HG03469 (cell line): ENCODE data around the gene KIF16B.
"Not testable (repeated sequence)": the region's sequence is repeated elsewhere in the genome, so short reads cannot be mapped to it uniquely, and the experiment has no call there.

Source experiments
- ATAC-seq: cut with Tn5 transposase; IDR thresholded peaks from one replicate; pipeline ENCODE4 v1.9.1; 2021; ENCODE audit warnings: mild to moderate bottlenecking, moderate library complexity, moderate number of reproducible peaks; ENCODE audit not compliant: unreplicated experiment

Gene KIF16B

GRCh38 chr20:16267526-16267925 is 305.7 kb downstream of the KIF16B start:
- no peak for ATAC-seq

DNA sequence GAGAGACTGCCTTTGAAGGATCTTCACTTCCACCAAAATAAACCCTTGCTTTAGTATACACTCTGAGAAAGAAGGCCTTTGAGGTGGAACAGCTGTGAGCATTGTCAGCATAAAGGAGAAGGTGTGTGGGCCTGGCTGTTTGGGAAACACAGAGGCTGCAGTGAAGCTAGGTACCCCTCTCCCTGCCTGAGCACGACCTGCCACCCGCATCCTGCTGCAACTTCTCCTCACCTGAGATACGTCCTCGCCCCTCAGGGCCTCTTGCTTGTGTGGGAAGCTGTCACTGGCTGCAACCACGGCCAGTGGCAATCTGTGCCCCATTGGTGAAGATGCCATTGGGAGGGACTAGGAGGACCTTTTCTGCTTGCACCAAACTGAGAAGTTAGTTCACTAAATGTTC is 307.9 kb downstream of the KIF16B start:
- ATAC-seq, result no peak

DNA sequence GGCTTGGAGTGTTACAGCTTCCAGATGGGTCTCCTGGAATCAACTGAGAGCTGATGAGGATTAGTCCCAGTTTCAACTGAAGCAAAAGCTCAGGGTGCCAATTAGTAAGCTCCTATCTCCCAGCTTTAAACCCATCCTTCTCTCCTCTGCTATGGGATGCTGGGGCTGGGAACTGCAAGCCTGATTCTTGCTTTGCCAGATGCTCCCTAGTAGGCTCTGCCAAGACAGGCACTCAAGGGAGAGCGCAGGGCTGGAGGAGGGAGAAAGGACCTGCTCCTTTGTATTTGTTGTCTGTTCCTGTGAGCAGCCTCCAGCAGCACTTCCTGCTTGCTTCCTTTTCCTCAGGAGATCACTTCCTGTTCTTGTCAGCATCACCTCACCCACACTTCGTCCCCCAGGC is 309.7 kb downstream of the KIF16B start:
- no peak for ATAC-seq

GRCh38 chr20:16262594-16262993 is 310.7 kb downstream of the KIF16B start:
- no peak for ATAC-seq

GRCh38 chr20:16261733-16262273 is 311.4 kb downstream of the KIF16B start:
- ATAC-seq, result no peak

DNA sequence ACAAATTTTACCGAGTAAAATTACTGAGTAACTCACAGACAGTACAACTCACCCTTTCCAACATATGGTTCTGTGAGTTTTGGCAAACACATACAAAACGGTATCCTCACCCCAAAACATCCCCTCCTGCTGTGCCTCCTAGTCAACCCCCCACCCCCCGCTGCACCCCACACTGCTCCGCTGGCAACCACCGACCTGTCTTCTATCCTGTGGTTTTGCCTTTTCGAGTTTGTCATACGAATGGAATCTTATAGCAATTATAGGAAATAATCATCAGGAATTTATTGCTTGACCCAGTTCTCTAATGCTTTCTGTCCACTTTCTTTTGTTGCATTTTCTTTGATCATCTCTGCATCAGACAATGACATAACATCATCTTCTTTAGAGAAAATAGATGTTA is 312.3 kb downstream of the KIF16B start:
- ATAC-seq, result no peak

- ATAC-seq, result not testable (repeated sequence)
These were observed 313.1 kb downstream of the KIF16B start for GRCh38 chr20:16260133-16260532.

DNA sequence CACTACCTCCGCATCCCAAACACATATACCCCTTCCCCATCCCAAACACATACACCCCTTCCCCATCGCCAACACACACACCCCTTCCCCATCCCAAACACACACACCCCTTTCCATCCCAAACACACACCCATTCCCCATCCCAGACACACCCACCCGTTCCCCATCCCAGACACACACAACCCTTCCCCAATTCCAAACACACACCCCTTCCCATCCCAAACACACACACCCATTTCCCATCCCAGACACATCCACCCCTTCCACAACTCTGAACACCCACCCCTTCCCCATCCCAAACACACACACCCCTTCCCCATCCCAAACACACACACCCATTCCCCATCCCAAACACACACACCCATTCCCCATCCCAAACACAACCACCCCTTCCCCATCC is 314.5 kb downstream of the KIF16B start:
- ATAC-seq, result no peak

- no peak for ATAC-seq
These were observed 315.3 kb downstream of the KIF16B start for GRCh38 chr20:16257813-16258430.

DNA sequence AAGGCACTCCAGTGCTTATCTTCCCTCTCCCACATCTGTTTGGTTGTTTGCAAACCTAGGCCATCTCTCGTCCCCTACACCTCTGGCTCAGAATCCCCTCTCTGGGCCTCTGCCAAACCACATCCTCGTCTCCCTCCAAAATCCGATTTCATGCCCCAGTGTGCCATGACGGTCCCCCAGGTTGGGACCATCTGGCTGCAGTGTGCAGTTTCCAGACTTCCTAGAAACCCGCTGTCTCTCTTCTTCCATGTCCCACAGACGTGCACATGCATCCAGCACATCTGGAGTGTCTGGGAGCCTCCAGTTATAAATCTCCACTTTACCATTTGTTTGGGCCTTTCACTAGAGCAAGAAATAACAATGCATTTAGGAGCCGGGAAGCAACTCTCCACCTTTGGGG is 316.2 kb downstream of the KIF16B start:
- no peak for ATAC-seq

DNA sequence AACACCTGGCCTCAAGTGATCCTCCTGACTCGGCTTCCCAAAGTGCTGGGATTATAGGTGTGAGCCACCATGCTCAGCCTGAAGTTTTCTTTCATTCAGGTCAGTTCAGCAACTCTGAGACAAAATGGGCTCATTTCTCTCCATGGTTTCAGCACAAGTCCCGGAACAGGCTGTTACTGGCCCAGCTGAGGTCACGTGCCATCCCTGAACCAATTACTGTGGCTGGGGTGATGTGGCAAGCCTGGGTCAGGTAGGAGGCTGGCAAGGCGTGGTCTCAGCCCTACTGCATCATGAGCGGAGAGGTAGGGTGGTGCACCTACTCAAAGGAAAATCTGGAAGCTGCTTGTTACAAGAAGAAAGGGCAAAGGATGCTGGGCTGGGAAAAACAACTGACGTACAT is 326.4 kb downstream of the KIF16B start:
- ATAC-seq, result no peak

DNA sequence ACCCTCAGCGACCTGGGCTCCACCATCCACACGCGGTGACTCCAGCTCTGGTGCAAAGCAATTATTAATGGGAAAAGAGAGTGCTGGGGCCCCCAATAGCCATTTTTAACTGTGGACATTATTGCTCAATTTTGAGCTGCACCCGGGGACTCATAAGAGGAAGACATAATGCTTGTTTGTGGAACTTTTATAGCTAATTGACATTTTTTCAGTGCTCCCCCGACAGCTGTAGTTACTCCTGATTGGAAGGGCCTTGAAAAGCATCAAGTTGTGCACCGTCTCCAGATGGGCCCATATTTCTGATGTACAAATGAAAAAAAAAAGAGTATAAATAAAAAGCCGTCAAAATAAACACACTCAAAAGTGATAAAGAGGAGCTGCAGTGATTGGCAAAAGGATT is 327.0 kb downstream of the KIF16B start:
- no peak for ATAC-seq

DNA sequence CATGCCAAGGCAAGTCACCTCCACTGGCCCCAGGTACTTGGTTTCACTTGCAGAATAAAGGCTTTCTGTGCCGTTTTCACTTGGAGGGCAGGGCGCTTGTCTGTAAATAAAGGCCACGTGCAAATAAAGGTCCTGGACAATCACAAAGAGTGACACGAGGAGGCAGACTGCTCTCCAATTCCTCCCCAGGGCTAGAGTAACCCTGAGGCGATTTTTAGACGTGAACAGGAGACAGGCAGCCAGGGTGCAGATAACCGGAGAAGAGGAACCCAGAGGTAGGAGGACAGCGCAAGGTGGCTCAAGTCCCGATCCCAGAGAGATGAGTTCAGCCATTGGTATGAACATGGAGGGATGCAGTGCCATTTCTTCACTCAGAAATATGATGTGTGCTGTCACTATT is 327.4 kb downstream of the KIF16B start:
- no peak for ATAC-seq

DNA sequence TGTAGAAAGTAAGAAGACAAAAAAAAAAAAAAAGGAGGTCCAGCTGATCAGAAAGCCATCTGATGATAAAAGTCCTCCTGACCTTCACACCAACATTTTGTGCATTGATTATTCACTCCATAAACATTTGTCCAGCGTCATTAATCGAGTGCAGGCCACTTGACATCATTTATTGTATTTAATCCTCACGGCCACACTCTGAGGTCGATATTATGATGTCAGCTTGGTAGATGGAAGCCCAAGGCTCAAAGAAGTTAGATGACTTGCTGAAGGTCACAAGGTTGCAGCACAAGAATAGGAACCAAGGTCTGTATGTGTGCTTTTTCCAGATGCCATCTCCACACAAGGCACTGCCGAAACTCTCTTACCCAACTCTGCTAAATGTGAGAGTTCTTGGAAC is 328.4 kb downstream of the KIF16B start:
- ATAC-seq, result no peak

DNA sequence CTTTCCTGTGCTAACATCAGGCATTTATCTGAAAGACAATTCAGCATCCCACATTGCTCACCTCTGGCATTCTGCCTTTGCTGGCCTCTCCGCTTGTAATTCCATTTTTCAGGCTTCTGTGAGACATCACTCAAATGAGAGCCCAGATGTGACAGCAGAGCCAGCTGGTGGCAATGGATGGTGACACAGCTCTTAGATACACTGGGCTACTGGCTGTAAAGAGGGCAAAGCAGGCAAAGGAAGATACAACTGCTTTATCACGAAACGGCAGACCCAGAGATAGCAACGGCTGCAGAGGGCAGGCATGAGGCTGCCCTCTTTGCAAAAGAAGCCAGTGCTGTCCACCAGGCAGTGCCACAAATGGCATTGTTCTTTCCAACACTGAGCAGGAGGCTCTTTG is 329.8 kb downstream of the KIF16B start:
- ATAC-seq, result no peak

GRCh38 chr20:16241911-16242310 is 331.3 kb downstream of the KIF16B start:
- no peak for ATAC-seq

GRCh38 chr20:16240355-16240754 is 332.9 kb downstream of the KIF16B start:
- no peak for ATAC-seq

DNA sequence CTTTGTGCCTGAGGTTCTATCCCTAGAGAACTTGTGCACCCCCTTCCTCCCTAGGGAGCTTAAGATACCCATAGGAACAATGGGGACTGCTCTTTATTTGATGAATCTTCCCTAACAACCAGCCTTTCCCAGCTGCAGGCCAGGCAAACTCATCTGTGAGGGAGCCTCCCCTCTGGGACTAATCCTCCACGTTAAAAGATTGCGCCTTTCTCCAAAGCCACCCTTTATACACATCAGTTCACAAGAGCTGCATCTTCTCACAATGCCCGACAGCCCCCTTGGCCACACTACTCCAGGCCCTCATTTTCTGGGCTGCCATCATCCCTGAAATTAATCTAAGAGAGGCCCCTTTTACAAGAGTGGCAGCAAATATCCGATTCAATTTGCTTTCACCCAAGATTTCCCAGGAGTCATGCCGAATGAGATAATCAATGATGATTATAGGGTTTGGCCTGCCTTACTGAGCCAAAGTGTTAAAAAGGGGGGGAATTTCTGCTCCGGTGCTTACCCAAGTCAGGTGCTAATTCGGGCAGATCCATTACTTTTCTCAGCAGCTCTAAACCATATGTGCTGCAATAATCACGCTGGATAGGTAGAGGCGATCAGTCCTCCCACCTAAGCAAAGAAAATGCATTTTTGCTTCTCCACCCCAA is 336.5 kb downstream of the KIF16B start:
- no peak for ATAC-seq

DNA sequence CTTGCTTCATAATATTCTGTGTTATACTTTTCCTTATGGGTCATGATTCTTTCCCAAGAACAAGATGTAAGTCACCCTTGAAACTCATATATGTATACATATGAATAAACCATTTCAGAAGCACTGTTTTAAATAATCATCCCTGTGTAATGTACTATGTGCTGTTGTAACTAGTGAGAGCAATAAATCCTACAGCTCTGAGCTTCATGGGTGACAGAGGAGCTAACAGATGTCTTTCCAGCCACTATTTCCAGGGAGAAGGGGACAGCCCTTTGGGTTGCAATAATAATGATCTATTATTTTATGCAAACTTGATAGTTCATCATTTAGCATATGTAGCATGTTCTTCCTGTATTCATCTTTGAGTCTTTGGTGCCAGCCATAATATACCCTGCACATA is 342.8 kb downstream of the KIF16B start:
- no peak for ATAC-seq

DNA sequence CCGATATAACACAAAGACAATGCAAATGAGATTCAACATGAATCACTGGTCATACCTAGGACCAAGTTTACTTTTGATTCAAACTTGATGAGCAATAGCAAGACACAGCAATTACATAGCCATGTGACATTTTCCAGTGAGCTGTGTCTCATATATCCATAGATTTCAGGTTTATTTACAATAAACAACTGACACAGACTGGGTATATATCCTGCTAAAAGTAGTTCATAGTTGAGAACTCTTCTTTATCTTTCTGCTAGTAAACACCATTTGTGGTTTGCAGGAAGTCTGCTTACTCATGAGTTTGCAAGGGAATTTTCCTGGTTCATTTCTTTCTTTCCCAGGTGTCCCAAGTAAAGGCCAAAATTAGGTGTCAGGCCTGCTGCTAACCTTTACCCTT is 343.4 kb downstream of the KIF16B start:
- no peak for ATAC-seq

DNA sequence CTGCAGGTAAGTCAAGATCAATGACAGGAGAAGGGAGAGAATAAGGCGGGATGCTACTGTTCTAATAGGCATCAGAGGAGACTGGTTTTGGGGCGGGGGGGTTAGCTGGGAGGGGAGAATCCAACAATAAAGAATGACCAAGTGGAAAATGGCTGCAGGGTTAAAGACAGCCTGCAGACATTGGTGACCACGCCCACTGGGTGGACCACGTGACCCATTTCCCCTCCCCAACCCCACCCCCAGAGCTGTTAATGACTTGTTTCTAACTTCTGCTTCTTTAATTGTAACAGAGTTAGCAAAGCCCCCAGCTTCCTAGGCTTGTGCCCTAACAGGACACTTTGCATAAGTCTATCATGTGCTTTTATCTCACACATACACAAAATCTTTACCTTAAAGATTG is 344.5 kb downstream of the KIF16B start:
- no peak for ATAC-seq

DNA sequence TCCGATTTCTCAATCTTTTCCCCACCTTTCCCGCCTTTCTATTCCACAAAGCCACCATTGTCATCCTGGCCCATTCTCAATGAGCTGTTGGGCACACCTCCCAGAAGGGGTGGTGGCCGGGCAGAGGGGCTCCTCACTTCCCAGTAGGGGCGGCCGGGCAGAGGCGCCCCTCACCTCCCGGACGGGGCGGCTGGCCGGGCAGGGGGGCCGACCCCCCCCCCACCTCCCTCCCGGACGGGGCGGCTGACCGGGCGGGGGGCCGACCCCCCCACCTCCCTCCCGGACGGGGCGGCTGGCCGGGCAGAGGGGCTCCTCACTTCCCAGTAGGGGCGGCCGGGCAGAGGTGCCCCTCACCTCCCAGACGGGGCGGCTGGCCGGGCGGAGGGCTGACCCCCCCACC is 346.3 kb downstream of the KIF16B start:
- not testable (repeated sequence) for ATAC-seq

DNA sequence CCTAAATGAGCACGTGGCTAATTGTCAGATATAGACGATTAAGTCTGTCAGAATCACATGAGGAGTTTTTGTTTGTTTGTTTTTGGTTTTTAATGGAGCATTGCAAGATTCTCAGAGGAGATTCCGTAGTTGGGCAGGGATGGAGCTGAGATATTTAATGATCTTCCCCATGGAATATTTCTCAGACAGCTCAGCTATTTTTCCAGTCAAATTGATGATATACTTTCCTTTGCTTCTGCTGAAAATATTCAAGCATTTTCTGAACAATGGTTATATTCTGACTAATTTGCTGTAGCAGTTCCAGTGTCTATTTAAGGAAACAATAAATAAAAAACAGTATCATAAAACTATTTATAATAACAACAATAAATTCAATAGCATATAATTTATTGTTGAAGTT is 348.4 kb downstream of the KIF16B start:
- no peak for ATAC-seq
